Left renal cortex interstitium (tissue), 4 donors: ENCODE measurements around the gene MRPL22. TPM values are rescaled to one million over a fixed set of nuclear protein-coding genes. Genes with fewer than 3 reads are reported as not detected.
"Not testable (repeated sequence)": the region's sequence is repeated elsewhere in the genome, so short reads cannot be mapped to it uniquely, and the experiment has no call there.

Experiments used
- DNase-seq, 4 donors: peaks; one replicate each; pipeline ENCODE4 v3.0.0-alpha.2; 2013; ENCODE audit warnings: low read depth in 4 of 4, low spot score in 2 of 4, missing footprints in 1 of 4
- polyA plus RNA-seq, 4 donors: library from polyadenylated mRNA; unstranded; fragments of 120-200 nt; gene quantifications; one replicate each; pipeline ENCODE4 v1.2.1, GENCODE V29; 2013; ENCODE audit not compliant: insufficient read length in 4 of 4

MRPL22 gene
- polyA plus RNA-seq, 4 donors = 44.1 to 57.2 (median 51.1) TPM

DNA sequence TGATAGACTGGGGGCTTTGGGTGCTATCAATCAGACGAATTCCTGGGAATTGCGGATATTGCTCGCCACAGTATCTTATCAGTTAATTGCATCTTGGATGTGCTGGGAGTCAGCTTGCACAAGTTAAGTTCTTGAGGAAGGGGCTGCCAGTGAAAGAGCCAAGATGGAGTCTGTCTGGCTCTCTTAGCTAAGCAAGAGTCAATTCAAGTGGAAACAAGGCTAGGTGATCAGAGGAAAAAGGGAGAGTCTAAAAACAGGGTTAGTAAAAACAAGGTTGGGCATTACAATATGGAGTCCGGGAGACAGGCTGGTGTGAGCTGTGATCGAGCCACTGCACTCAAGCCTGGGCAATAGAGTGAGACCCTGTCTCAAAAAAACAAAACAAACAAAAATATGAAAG lies 1.5 kb upstream of the MRPL22 start:
- DNase-seq = not testable (repeated sequence)

GRCh38 chr5:154940375-154940771 lies 500 bp upstream of the MRPL22 start:
- no peak for DNase-seq

GRCh38 chr5:154943527-154943926 lies 2.7 kb downstream of the MRPL22 start:
- no peak for DNase-seq

GRCh38 chr5:154944716-154945115 lies 3.8 kb downstream of the MRPL22 start:
- DNase-seq = no peak

GRCh38 chr5:154945695-154946301 lies 4.9 kb downstream of the MRPL22 start:
- no peak for DNase-seq

- no peak for DNase-seq
Measured at GRCh38 chr5:154947778-154948177, 6.9 kb downstream of the MRPL22 start.

- no peak for DNase-seq
Measured at GRCh38 chr5:154948313-154948712, 7.4 kb downstream of the MRPL22 start.

DNA sequence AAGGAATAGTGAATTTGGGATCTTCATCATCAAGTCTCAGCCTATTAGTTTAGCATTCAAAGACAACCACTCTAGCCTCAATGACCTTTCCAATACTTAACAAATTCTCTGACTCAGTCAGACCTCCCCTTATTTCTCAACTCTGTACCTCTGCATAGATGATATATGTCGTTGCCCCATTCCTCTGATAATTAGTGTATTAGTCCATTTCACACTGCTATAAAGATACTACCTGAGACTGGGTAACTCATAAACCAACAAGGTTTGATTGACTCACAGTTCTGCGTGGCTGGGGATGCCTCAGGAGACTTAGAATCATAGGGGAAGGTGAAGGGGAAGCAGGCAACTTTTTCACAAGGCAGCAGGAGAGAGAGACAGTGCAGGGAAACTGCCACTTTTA lies 8.9 kb downstream of the MRPL22 start:
- DNase-seq = no peak

DNA sequence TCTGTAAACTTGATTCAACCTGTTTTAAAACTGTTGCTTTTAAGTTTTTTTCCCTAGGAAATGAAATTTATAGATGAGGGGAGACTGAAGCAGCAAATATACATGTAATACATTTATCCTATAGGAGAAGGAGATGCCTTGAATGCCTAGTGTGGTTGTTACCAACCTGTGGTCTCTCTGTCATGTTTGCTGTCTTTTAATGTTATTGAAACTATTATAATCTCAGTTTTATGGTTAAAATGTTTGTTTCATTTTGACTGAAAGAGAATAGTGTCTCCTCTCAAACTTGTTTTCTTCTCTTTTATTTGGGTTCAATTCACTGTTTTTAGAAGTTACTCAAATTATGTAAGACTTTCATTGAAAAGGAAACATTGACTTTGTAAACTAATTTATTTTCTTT lies 15.8 kb downstream of the MRPL22 start:
- no peak for DNase-seq

DNA sequence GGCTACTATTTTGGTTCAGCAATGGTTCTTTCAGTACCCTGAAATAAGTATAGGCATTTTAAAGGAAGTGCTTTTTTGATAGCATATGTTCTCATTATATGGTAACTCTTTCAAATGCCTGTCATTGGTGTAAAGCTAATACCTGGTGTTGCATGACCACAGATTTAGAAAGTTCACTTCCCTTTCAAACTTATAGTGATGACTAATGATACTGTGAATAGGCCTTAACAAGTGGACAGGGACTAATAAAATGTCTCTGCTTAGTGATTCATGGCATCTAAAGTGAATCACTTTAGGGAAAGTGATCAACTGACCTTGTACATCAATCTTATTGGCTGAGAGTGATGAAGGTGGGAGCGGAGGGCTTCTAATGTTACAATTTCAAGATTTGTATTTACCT lies 21.6 kb downstream of the MRPL22 start:
- no peak for DNase-seq

DNA sequence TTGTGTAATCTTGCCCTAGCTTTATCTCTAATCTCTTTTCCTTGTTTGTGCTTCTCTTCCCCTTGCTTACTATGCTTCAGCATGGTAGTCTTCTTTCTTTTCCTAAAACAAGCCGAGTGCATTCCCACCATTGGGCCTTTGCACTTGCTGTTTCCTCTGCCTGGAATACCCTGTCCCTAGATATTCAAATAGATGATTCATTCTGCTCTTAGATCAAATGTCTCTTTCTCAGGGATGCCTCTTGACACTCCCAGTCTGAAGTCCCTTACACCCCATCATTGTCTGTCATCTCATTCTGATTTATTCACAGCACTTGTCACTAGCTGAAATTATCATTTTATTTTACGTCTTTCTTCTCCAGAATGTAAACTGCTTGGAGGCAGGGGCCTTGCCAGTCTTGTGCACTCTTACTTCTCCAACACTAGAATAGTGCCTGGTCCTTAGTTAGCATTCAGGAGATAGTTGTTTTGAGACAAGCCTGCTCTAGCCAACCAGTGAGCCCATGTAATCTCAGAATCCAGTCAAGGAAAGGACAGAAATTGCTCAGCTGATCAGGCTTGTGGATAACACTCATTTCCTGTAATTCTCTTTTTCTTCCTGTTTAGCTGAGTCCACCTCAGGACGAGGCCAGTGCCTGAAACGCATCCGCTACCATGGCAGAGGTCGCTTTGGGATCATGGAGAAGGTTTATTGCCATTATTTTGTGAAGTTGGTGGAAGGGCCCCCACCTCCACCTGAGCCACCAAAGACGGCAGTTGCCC lies 25.4 kb downstream of the MRPL22 start:
- DNase-seq = no peak

DNA sequence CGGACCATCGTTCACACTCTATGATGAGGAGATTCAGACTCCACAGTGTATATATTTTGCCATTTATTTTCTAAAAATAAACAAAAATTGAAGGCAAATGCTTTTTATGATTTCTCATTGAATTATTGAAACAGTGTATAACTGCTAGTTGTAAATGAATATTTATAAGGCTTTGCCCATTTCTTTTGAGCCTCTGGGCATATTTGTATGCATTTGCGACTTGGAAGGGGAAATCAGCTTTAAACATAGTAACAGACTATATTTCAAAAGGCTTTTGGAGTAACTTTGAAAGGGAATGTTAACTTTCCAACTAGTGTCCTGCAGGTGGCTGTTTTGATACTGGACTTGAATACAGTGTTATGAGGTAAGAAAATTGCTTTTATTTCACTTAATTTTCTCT lies 26.0 kb downstream of the MRPL22 start:
- no peak for DNase-seq

- DNase-seq = no peak
Measured at GRCh38 chr5:154967421-154968024, 26.6 kb downstream of the MRPL22 start.

GRCh38 chr5:154968953-154969352 lies 28.1 kb downstream of the MRPL22 start:
- DNase-seq = no peak

DNA sequence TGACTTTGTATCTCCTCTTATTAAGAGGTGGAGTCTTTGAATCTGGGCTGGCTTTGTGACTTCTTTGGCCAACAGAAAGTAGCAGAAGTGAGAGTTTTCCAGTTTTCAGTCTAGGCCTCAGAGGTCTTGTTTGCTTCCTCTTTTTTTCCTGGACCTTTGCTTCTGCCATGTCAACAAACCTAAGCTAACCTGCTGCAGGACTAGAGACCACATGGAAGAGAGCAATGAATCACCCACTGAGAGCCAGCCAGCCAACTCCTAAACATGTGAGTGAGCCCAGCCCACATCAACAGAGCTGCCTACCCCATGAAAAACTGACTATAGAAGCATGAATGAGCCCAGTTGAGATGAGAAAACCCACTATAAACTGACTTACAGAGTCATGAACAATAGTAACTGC lies 29.9 kb downstream of the MRPL22 start:
- no peak for DNase-seq

- no peak for DNase-seq
Measured at GRCh38 chr5:154971501-154971900, 30.6 kb downstream of the MRPL22 start.

GRCh38 chr5:154972476-154973080 lies 31.7 kb downstream of the MRPL22 start:
- peak in 2 of 4 donors; percentile 11 to 13 for DNase-seq

- not testable (repeated sequence) for DNase-seq
Measured at GRCh38 chr5:154976082-154976481, 35.2 kb downstream of the MRPL22 start.

DNA sequence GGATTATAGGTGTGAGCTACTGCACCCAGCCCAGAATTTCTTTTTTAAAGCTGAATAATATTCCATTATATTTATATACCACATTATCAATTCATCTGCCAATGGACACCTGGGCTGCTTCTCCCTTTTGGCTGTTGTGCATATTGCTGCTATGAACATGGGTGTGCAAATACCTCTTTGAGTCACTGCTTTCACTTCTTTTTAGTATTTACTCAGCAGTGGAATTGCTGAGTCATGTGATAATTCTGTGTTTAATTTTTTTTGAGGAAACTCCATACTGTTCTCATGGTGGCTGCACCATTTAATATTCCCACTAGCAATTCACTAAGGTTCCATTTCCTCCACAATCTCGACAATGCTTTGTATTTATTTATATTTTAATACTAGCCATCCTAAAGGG lies 36.5 kb downstream of the MRPL22 start:
- no peak for DNase-seq

DNA sequence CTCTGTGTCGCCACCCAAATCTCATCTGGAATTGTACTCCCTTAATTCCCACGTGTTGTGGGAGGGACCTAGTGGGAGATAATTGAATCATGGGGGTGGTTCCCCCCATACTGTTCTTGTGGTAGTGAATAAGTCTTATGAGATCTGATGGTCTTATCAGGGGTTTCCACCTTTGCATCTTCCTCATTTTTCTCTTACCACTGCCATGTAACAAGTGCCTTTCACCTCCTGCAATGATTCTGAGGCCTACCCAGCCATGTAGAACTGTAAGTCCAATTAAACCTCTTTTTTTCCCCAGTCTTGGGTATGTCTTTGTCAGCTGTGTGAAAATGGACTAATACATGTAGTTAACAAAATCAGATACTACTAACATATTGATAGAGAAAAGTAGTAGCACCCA lies 37.4 kb downstream of the MRPL22 start:
- DNase-seq = not testable (repeated sequence)

DNA sequence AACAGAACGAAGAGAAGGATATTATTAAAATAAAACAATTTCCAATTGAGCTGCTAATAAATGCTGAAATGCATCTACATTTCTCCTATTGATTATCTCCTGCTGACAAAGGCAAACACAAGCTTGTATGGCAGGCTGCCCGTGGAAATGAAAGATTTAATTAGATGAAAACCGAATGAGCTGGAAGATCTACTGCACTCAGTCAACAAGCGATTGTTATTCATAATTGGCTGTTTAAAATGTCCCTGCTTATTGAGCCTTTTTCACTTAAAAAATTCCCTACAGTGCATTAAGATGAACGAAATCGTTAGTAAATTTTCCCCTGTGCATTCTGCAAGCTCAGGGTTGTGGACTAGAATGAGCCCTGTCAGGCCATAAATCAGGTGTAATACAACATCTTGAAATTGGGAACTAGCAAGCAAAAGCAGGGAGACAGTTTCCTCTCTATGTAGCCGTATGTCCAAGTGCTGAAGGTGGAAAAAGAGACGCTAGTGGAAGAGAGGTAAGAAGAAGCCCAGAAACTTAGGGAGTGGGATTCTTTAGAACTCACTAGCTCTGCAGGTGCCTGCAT lies 44.2 kb downstream of the MRPL22 start:
- no peak for DNase-seq
